GDM1 (cell line): ENCODE measurements around the gene SDK1.
"Not testable (repeated sequence)": the region's sequence is repeated elsewhere in the genome, so short reads cannot be mapped to it uniquely, and the experiment has no call there.

ENCODE experiments used
- DNase-seq: peaks from one replicate; lab custom pipeline; 2025; lab: John Stamatoyannopoulos, UW

The SDK1 gene

GRCh38 chr7:3957472-3958108 lies 656.5 kb downstream of the SDK1 start:
- DNase-seq, result no peak

GRCh38 chr7:3958109-3958483 lies 657.0 kb downstream of the SDK1 start:
- DNase-seq, result no peak

GRCh38 chr7:3959364-3959763 lies 658.3 kb downstream of the SDK1 start:
- DNase-seq, result no peak

GRCh38 chr7:3960050-3960763 lies 659.2 kb downstream of the SDK1 start:
- DNase-seq, result no peak

- DNase-seq, result no peak
Observed at GRCh38 chr7:3960942-3961341, 659.9 kb downstream of the SDK1 start.

GRCh38 chr7:3961857-3962503 lies 660.9 kb downstream of the SDK1 start:
- no peak for DNase-seq

- not testable (repeated sequence) for DNase-seq
Observed at GRCh38 chr7:3963768-3964167, 662.7 kb downstream of the SDK1 start.

GRCh38 chr7:3964980-3965606 lies 664.0 kb downstream of the SDK1 start:
- no peak for DNase-seq

- no peak for DNase-seq
Observed at GRCh38 chr7:3965794-3966395, 664.8 kb downstream of the SDK1 start.

GRCh38 chr7:3968234-3968633 lies 667.2 kb downstream of the SDK1 start:
- no peak for DNase-seq

GRCh38 chr7:3969286-3969685 lies 668.2 kb downstream of the SDK1 start:
- DNase-seq, result no peak

- no peak for DNase-seq
Observed at GRCh38 chr7:3971323-3971722, 670.3 kb downstream of the SDK1 start.

- DNase-seq, result no peak
Observed at GRCh38 chr7:3973264-3973663, 672.2 kb downstream of the SDK1 start.

GRCh38 chr7:3974329-3974728 lies 673.3 kb downstream of the SDK1 start:
- no peak for DNase-seq

GRCh38 chr7:3975371-3975770 lies 674.3 kb downstream of the SDK1 start:
- no peak for DNase-seq

GRCh38 chr7:3977391-3977790 lies 676.3 kb downstream of the SDK1 start:
- no peak for DNase-seq

GRCh38 chr7:3978839-3979238 lies 677.8 kb downstream of the SDK1 start:
- no peak for DNase-seq

GRCh38 chr7:3979611-3980299 lies 678.7 kb downstream of the SDK1 start:
- no peak for DNase-seq

- DNase-seq, result no peak
Observed at GRCh38 chr7:3980300-3980643, 679.2 kb downstream of the SDK1 start.

- no peak for DNase-seq
Observed at GRCh38 chr7:3981281-3981680, 680.2 kb downstream of the SDK1 start.

GRCh38 chr7:3984456-3984855 lies 683.4 kb downstream of the SDK1 start:
- DNase-seq, result no peak

GRCh38 chr7:3986927-3987326 lies 685.9 kb downstream of the SDK1 start:
- no peak for DNase-seq
